Esophagus (tissue), 2 donors: ENCODE measurements around the gene FBXO33. TPM values are rescaled to one million over a fixed set of nuclear protein-coding genes. Genes with fewer than 3 reads are reported as not detected.

Source experiments
- H3K27ac ChIP-seq, 2 donors: one replicate each; pipeline ENCODE4 v1.5.1; 2013; ENCODE audit warnings: low read depth in 2 of 2, mild to moderate bottlenecking in 2 of 2, inconsistent platforms in 1 of 2, low read length in 1 of 2, moderate library complexity in 1 of 2
- H3K27me3 ChIP-seq, 2 donors: one replicate each; pipeline ENCODE4 v1.6.1; 2013; ENCODE audit warnings: low read length in 2 of 2, control low read depth in 1 of 2, mild to moderate bottlenecking in 1 of 2; ENCODE audit not compliant: insufficient read depth in 2 of 2, control insufficient read depth in 1 of 2
- H3K36me3 ChIP-seq, 2 donors: one replicate each; pipeline ENCODE4 v1.6.1; 2013; ENCODE audit warnings: low read length in 1 of 2; ENCODE audit not compliant: control insufficient read depth in 2 of 2, insufficient read depth in 2 of 2
- H3K4me1 ChIP-seq, 2 donors: one replicate each; pipeline ENCODE4 v1.6.1; 2013; ENCODE audit warnings: low read length in 1 of 2; ENCODE audit not compliant: control insufficient read depth in 2 of 2, insufficient read depth in 2 of 2
- H3K4me3 ChIP-seq, 2 donors: one replicate each; pipeline ENCODE4 v1.5.1; 2013; ENCODE audit warnings: low read length in 2 of 2, mild to moderate bottlenecking in 2 of 2, low read depth in 1 of 2, moderate library complexity in 1 of 2
- H3K9me3 ChIP-seq, 2 donors: one replicate each; pipeline ENCODE4 v1.6.1; 2013; ENCODE audit warnings: mild to moderate bottlenecking in 2 of 2, low read depth in 1 of 2, low read length in 1 of 2, moderate library complexity in 1 of 2; ENCODE audit not compliant: control insufficient read depth in 2 of 2, insufficient read depth in 1 of 2
- WGBS, 2 donors: extraction: QIAGEN DNeasy Blood & Tissue Kit; methylation state at CpG; one replicate each; pipeline ENCODE4 v1.1.7; 2013; 5-methylcytosine and 5-hydroxymethylcytosine counted together
- polyA plus RNA-seq, 2 donors: library from polyadenylated mRNA; stranded (reverse); fragments of 200-250 nt; gene quantifications; one replicate each; pipeline ENCODE4 v1.2.3, GENCODE V29; 2013
- donor health status: healthy with polysubstance abuse.
- donor health status: Bipolar disorder and iron deficiency.

The FBXO33 gene, protein sequence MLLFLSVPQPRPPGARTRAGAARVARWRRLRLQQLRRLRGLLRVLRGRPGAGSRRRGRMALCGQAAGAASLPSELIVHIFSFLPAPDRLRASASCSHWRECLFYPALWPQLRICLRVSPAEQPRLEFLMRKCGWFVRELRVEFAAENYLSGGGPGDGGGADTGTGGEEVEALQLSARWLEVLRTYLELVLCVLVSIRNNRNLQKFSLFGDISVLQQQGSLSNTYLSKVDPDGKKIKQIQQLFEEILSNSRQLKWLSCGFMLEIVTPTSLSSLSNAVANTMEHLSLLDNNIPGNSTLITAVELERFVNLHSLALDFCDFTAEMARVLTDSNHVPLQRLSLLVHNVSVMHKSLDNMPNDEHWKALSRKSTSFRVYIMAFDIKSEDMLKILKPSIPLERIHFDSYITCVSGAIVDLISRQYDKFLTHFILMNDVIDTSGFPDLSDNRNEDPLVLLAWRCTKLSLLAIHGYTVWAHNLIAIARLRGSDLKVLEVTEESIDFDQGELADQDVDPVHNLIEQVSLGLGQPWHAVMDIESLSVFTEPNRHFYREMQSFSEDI
- 1 to 10 TPM; 2.6 to 3.6 TPM for polyA plus RNA-seq

DNA sequence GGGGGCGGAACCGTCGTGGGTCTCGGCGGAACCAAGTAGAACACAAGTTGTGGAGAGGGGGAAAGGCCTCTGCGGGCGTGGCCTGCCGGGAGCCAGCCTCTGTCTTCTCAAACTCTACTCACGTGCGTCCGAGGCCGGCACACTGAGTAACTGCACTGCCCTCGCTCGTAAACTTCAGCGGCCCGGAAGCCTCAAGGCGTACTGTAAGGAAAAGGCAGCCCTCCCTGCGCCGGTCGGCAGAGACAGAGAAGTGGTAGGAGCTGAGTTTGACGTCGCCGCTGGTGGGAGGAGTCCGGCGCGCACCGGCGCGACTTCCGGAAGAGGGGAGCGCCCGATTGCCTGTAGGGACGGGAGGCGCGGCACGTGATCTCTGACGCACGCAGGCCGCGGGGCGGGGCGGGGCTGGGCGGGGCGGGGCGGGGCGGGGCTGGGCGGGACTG lies at the start of gene FBXO33:
TSS of gene FBXO33 (minus strand) at position 255 of the 440 bp plus-strand sequence. CDS start 271 bp downstream, outside the sequence.
- 0 to 1% methylated on average over 26 to 47 of the region's 47 CpGs for WGBS, 2 donors

DNA sequence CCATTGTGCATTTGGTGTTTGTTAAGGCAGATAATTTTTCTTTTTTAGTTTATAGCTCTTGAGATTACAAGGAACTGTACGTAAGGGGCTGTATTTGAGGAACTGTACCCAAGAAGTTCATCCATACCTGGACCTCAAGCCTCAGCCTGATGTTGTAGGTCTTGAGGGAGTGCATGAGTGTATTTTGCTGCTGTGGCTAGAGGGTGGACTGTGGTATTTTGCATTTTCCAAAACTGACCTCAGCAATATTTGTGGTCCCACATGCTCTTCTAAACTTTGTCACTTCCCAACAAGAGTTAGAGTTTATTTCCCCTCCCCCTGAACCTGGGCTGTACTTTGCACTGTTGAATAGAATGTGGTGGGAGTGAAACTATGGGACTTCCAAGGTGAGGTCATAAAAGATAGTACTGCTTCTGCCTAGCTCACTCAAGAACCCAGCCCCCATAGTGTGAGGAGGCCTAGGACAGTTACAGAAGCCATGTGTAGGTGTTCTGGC lies 42.2 kb upstream of the FBXO33 start:
- Histone ChIP-seq H3K36me3 (no peaks in the 10 kb centered on the region), H3K4me1 (no peaks in the 10 kb centered on the region), H3K27me3 (no peaks in the 10 kb centered on the region), H3K27ac (no peak overlapping the region), H3K9me3 (peaks cover 0 to 2% of the 10 kb centered on the region in 2 donors), H3K4me3 (no peak overlapping the region)
- 93 to 100% methylated on average over 1 of the region's 1 CpG for WGBS, 2 donors

More for the DNA sequence above, at the start of gene FBXO33:
- H3K27ac ChIP-seq, result peak within 1 kb of the TSS; percentile 100
- no peaks in the 10 kb centered on the region for H3K9me3 ChIP-seq
- H3K36me3 ChIP-seq, result no peaks in the 10 kb centered on the region
- peak within 1 kb of the TSS; percentile 94 to 96 for H3K4me3 ChIP-seq
- no peaks in the 10 kb centered on the region for H3K4me1 ChIP-seq
- no peaks in the 10 kb centered on the region for H3K27me3 ChIP-seq

DNA sequence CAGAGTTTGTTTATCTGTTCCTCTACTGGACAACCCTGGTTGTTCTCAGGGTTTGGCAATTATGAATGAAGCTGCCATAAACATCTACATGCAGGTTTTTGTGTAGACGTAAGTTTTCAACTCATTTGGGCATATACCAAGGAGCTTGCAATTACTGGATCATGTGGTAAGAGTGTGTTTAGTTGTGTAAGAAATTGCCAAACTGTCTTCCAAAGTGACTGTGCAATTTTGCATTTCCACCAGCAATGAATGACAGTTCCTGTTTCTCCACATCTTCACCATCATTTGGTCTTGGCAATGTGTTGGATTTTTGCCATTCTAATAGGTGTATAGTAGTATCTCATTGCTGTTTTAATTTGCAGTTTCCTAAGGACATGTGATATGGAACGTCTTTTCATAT lies 39.8 kb upstream of the FBXO33 start:
- H3K27me3 ChIP-seq, result no peaks in the 10 kb centered on the region
- H3K36me3 ChIP-seq, result no peaks in the 10 kb centered on the region
- 86 to 89% methylated on average over 2 of the region's 2 CpGs for WGBS, 2 donors
- no peak overlapping the region for H3K27ac ChIP-seq
- peaks cover 0 to 2% of the 10 kb centered on the region in 2 donors for H3K9me3 ChIP-seq
- no peak overlapping the region for H3K4me3 ChIP-seq
- peaks cover 0 to 3% of the 10 kb centered on the region in 2 donors for H3K4me1 ChIP-seq

DNA sequence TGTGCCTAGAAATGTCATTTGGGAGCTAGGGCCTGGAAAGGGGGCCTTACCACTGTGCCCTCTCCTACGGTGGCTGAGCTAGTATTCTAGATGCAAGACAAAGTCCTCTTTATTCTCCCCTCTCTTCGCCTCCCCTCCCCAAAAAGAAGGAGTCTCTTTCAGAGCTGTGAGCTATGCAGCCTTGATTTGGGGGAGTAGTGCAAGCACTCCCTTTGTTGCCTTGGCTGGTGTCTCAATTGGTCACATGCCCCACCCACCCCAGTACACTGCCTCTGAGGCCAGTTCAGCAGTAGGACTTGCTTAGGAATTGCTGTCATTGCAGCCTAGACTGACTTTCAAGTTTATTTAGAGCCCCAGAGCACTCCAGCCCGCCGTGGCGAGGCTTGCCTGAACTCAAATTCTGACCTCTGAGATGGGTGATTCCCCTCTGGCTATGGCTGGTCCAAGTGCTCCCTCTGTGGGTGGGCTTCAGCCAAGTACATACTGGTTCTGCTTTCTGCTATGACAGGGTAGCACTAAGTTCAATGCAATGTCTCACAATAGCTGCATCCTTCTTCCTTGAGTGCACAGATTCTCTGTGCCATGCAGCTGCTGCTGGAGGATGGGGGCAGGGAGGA lies 37.0 kb upstream of the FBXO33 start:
- 53 to 66% methylated on average over 5 of the region's 5 CpGs for WGBS, 2 donors
- Histone ChIP-seq H3K27me3 (no peaks in the 10 kb centered on the region), H3K9me3 (no peaks in the 10 kb centered on the region), H3K4me3 (no peak overlapping the region), H3K27ac (no peak overlapping the region), H3K36me3 (no peaks in the 10 kb centered on the region), H3K4me1 (peaks cover 0 to 3% of the 10 kb centered on the region in 2 donors)

DNA sequence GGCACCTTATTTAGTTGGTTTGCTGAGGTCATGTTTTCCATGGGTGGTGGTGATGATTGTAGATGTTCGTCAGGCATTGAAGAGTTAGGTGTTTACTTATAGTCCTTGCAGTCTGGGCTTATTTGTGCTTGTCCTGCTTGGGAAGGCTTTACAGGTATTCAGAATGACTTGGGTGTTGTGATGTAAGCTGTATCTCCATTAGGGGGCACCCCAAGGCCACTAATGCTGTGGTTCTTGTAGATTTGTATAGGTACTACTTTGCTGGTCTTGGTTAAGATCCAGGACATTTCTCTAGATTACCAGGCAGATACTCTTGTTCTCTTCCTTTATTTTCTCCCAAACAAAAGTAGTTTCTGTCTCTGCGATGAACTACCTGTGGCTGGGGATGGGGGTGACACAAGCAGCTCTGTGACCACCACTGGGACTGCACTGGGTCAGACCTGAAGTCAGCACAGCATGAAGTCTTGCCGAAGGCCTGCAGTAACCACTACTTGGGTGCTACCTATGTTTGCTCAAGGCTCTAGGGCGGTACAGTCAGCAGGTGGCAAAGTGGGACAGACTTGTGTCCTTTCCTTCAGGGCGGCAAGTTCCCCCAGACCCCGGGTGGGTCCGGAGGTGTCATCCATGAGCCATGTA lies 35.8 kb upstream of the FBXO33 start:
- Histone ChIP-seq H3K27ac (no peak overlapping the region), H3K4me1 (peaks cover 0 to 3% of the 10 kb centered on the region in 2 donors)
- WGBS, 2 donors, result 75 to 85% methylated on average over 7 of the region's 7 CpGs

DNA sequence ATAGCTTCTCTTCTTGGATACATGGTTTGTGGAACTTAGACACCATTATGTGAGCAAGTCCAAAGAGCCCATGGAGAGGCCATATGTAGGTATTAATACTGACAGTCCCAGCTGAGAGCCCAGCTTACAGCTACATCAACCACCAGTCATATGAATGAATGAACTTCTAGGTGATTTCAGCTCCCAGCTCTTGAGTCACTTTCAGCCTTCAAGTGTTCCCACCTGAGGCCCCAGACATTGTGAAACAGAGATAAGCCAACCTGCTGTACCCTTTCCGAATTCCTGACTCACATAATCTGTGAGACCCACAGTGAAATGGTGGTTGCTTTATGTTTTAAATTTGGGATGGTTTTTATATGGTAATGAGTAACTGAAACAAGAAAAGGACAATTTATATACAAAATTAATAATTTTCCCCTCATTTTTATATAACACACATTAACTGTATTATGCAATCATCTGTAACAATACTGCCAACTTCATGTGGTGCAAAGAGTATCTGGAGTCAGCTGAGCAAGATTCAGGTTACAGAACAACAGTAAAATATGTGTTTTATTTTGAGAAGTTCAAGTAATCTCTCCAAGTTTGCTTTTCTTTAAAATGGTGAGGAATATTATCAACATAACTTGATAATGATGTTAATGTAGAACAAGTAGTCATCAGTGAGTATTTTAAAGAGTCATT lies 27.7 kb upstream of the FBXO33 start:
- 75 to 83% methylated on average over 1 of the region's 1 CpG for WGBS, 2 donors
- no peaks in the 10 kb centered on the region for H3K36me3 ChIP-seq
- H3K9me3 ChIP-seq, result no peaks in the 10 kb centered on the region
- no peaks in the 10 kb centered on the region for H3K27me3 ChIP-seq
- no peak overlapping the region for H3K27ac ChIP-seq
- no peaks in the 10 kb centered on the region for H3K4me1 ChIP-seq
- H3K4me3 ChIP-seq, result no peak overlapping the region

More for the DNA sequence above, 35.8 kb upstream of the FBXO33 start:
- Histone ChIP-seq H3K4me3 (no peak overlapping the region), H3K36me3 (no peaks in the 10 kb centered on the region), H3K9me3 (no peaks in the 10 kb centered on the region), H3K27me3 (no peaks in the 10 kb centered on the region)

DNA sequence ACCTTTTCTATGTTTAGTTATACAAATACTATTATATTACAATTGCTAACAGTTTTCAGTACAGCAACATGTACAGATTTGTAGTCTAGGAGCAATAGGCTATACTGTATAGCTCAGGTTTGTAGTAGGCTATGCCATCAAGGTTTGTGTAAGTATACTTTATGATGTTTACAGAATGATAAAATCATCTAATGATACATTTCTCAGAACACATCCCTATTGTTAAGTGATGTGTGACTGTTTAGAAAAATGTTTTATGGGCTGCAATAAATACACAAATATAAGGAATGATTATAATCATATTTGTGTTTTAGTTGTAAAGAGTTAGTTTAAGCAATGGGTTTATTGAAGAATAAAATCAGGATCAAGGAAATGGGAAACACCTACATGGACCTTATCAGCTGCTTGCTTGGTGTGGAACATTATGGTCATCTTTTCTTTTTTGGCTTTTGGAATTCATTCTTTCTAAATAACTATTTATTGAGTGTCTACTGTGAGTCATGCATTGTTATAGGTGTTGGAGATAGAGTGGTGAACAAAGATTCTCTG lies 24.5 kb upstream of the FBXO33 start:
- Histone ChIP-seq H3K4me1 (no peaks in the 10 kb centered on the region), H3K9me3 (no peaks in the 10 kb centered on the region), H3K4me3 (no peak overlapping the region), H3K27ac (no peak overlapping the region), H3K27me3 (no peaks in the 10 kb centered on the region), H3K36me3 (no peaks in the 10 kb centered on the region)

DNA sequence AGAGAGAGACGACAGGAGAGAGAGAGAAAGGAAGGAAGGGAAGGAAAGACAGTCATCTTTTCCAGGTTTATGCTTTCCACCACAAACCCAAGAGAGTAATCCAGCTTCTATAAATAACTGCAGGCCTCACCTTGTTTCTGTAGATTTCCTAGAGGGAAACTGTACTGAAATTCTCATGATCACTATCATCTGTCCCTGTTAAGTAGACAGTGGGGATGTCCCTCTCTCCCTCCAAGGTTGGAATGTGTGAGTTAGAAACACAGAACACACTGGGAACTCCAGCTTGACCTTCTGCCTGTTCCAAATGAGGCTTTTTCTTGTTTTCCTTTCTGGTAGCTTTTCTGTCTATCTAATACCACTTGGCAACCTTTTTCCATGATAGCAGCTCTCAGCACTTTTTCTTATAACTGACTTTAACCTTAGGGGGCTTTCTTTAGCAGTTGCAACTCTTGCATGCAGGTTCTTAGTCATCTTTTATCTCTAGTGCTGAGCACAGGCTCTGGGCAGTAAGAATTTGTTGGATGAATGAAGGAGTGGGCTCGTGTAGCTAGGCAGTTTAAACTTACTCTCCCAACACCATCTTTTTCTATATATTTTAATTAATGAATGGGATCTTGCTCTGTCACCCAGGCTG lies 22.8 kb upstream of the FBXO33 start:
- Histone ChIP-seq H3K4me1 (no peaks in the 10 kb centered on the region), H3K27me3 (no peaks in the 10 kb centered on the region), H3K36me3 (no peaks in the 10 kb centered on the region), H3K9me3 (no peaks in the 10 kb centered on the region), H3K27ac (no peak overlapping the region), H3K4me3 (no peak overlapping the region)
- WGBS, 2 donors, result 53 to 54% methylated on average over 2 of the region's 2 CpGs
